ENCODE data around the gene MAP2K1.
"Not testable (repeated sequence)": the region's sequence is repeated elsewhere in the genome, so short reads cannot be mapped to it uniquely, and the experiment has no call there.

Gene MAP2K1

GRCh38 chr15:66389859-66390381 lies 3.2 kb downstream of the MAP2K1 start:
- in situ Hi-C loops (cut with HindIII; ENCODE audit: low pct_ligation_motif_present, low pct_unique_long_range_greater_than_20kb, low sequenced_read_pairs): no loop called here
- no peak for DNase-seq

GRCh38 chr15:66390678-66391077 lies 4.0 kb downstream of the MAP2K1 start:
- in situ Hi-C loops (cut with HindIII; ENCODE audit: low pct_ligation_motif_present, low pct_unique_long_range_greater_than_20kb, low sequenced_read_pairs): no loop called here
- DNase-seq: no peak

- DNase-seq; in situ Hi-C loops (cut with HindIII; ENCODE audit: low pct_ligation_motif_present, low pct_unique_long_range_greater_than_20kb, low sequenced_read_pairs): not testable (repeated sequence)
Measured at GRCh38 chr15:66393037-66393436, 6.3 kb downstream of the MAP2K1 start.

GRCh38 chr15:66394472-66394871 lies 7.8 kb downstream of the MAP2K1 start:
- DNase-seq: no peak
- in situ Hi-C loops (cut with HindIII; ENCODE audit: low pct_ligation_motif_present, low pct_unique_long_range_greater_than_20kb, low sequenced_read_pairs): no loop called here

GRCh38 chr15:66394915-66395314 lies 8.2 kb downstream of the MAP2K1 start:
- no peak for DNase-seq
- in situ Hi-C loops (cut with HindIII; ENCODE audit: low pct_ligation_motif_present, low pct_unique_long_range_greater_than_20kb, low sequenced_read_pairs): no loop called here

GRCh38 chr15:66399276-66399675 lies 12.6 kb downstream of the MAP2K1 start:
- in situ Hi-C loops (cut with HindIII; ENCODE audit: low pct_ligation_motif_present, low pct_unique_long_range_greater_than_20kb, low sequenced_read_pairs): no loop called here
- no peak for DNase-seq

- in situ Hi-C loops (cut with HindIII; ENCODE audit: low pct_ligation_motif_present, low pct_unique_long_range_greater_than_20kb, low sequenced_read_pairs): no loop called here
- no peak for DNase-seq
Measured at GRCh38 chr15:66400351-66400774, 13.7 kb downstream of the MAP2K1 start.

GRCh38 chr15:66401130-66402021 lies 14.7 kb downstream of the MAP2K1 start:
- peak; percentile 15 for DNase-seq

GRCh38 chr15:66402761-66403284 lies 16.1 kb downstream of the MAP2K1 start:
- no peak for DNase-seq

More at GRCh38 chr15:66401130-66402021, 14.7 kb downstream of the MAP2K1 start:
- in situ Hi-C loops (cut with HindIII; ENCODE audit: low pct_ligation_motif_present, low pct_unique_long_range_greater_than_20kb, low sequenced_read_pairs): no loop called here

GRCh38 chr15:66403323-66403722 lies 16.6 kb downstream of the MAP2K1 start:
- in situ Hi-C loops (cut with HindIII; ENCODE audit: low pct_ligation_motif_present, low pct_unique_long_range_greater_than_20kb, low sequenced_read_pairs): no loop called here

More at GRCh38 chr15:66402761-66403284, 16.1 kb downstream of the MAP2K1 start:
- in situ Hi-C loops (cut with HindIII; ENCODE audit: low pct_ligation_motif_present, low pct_unique_long_range_greater_than_20kb, low sequenced_read_pairs): no loop called here

GRCh38 chr15:66404122-66404521 lies 17.4 kb downstream of the MAP2K1 start:
- no peak for DNase-seq

More at GRCh38 chr15:66403323-66403722, 16.6 kb downstream of the MAP2K1 start:
- no peak for DNase-seq

GRCh38 chr15:66404532-66404931 lies 17.8 kb downstream of the MAP2K1 start:
- DNase-seq: no peak
- in situ Hi-C loops (cut with HindIII; ENCODE audit: low pct_ligation_motif_present, low pct_unique_long_range_greater_than_20kb, low sequenced_read_pairs): no loop called here

More at GRCh38 chr15:66404122-66404521, 17.4 kb downstream of the MAP2K1 start:
- in situ Hi-C loops (cut with HindIII; ENCODE audit: low pct_ligation_motif_present, low pct_unique_long_range_greater_than_20kb, low sequenced_read_pairs): no loop called here

GRCh38 chr15:66405007-66405406 lies 18.3 kb downstream of the MAP2K1 start:
- no peak for DNase-seq
- in situ Hi-C loops (cut with HindIII; ENCODE audit: low pct_ligation_motif_present, low pct_unique_long_range_greater_than_20kb, low sequenced_read_pairs): no loop called here

GRCh38 chr15:66405615-66406014 lies 18.9 kb downstream of the MAP2K1 start:
- no peak for DNase-seq
- in situ Hi-C loops (cut with HindIII; ENCODE audit: low pct_ligation_motif_present, low pct_unique_long_range_greater_than_20kb, low sequenced_read_pairs): no loop called here

- in situ Hi-C loops (cut with HindIII; ENCODE audit: low pct_ligation_motif_present, low pct_unique_long_range_greater_than_20kb, low sequenced_read_pairs): no loop called here
- DNase-seq: no peak
Measured at GRCh38 chr15:66408254-66408653, 21.5 kb downstream of the MAP2K1 start.

GRCh38 chr15:66408675-66409282 lies 22.1 kb downstream of the MAP2K1 start:
- no peak for DNase-seq
- in situ Hi-C loops (cut with HindIII; ENCODE audit: low pct_ligation_motif_present, low pct_unique_long_range_greater_than_20kb, low sequenced_read_pairs): no loop called here

GRCh38 chr15:66409565-66410108 lies 22.9 kb downstream of the MAP2K1 start:
- in situ Hi-C loops (cut with HindIII; ENCODE audit: low pct_ligation_motif_present, low pct_unique_long_range_greater_than_20kb, low sequenced_read_pairs): no loop called here
- no peak for DNase-seq

GRCh38 chr15:66411190-66411589 lies 24.5 kb downstream of the MAP2K1 start:
- peak; percentile 31 for DNase-seq
- in situ Hi-C loops (cut with HindIII; ENCODE audit: low pct_ligation_motif_present, low pct_unique_long_range_greater_than_20kb, low sequenced_read_pairs): no loop called here

GRCh38 chr15:66412220-66412619 lies 25.5 kb downstream of the MAP2K1 start:
- in situ Hi-C loops (cut with HindIII; ENCODE audit: low pct_ligation_motif_present, low pct_unique_long_range_greater_than_20kb, low sequenced_read_pairs): no loop called here
- no peak for DNase-seq

All from ACHN (cell line).